ENCODE measurements around the gene KIF2B. TPM values are rescaled to one million over a fixed set of nuclear protein-coding genes. Genes with fewer than 3 reads are reported as not detected.

KIF2B gene
- total and polyA plus RNA-seq, 2 donors (not counting 1 experiment from before 2014, with no cell fraction given), result not detected

GRCh38 chr17:53792997-53793396 is 29.7 kb upstream of the KIF2B start:
- ATAC-seq (ENCODE audit: low read depth) (no peak), DNase-seq (no peak)
- no peaks in the 10 kb centered on the region for H3K27me3 Mint-ChIP-seq
- 85% methylated on average over 5 of the region's 5 CpGs for WGBS (ENCODE audit: insufficient coverage)
- H3K4me3 Mint-ChIP-seq, result no peak overlapping the region
- no peak overlapping the region for H3K27ac ChIP-seq (ENCODE audit: low read length in 2 of 2)
- H3K9me3 ChIP-seq (ENCODE audit: control extremely low read depth in 1 of 3, control insufficient read depth in 2 of 3, insufficient read depth in 1 of 3, low read length in 2 of 3), result peaks cover 0 to 19% (median 0%) of the 10 kb centered on the region in 3 donors
- no peak overlapping the region for H3K4me3 ChIP-seq (ENCODE audit: control extremely low read depth in 1 of 5, extremely low read depth in 1 of 5, insufficient read depth in 1 of 5, low read depth in 2 of 5, low read length in 4 of 5)
- H3K9me3 Mint-ChIP-seq (ENCODE audit: insufficient read depth), result no peaks in the 10 kb centered on the region
- no peaks in the 10 kb centered on the region for H3K36me3 ChIP-seq (replicated peaks in 1 of 2; ENCODE audit: control extremely low read depth in 1 of 2, control insufficient read depth in 1 of 2, extremely low read depth in 1 of 2, insufficient read depth in 2 of 2, low read length in 1 of 2)
- H3K27ac Mint-ChIP-seq, result no peak overlapping the region
- ChIA-PET POLR2A (no interaction called here), CTCF (no interaction called here)
- H3K27me3 ChIP-seq (replicated peaks in 1 of 4; ENCODE audit: control extremely low read depth in 1 of 4, control insufficient read depth in 3 of 4, insufficient read depth in 4 of 4, low read length in 3 of 4), result no peaks in the 10 kb centered on the region
- no peak overlapping the region for H2AFZ ChIP-seq (ENCODE audit: insufficient read depth, low read depth, low read length, poor library complexity, severe bottlenecking)
- TF ChIP-seq CTCF (IDR thresholded peaks at IDR 0.05) (no peak), EZH2 (IDR thresholded peaks at IDR 0.05; ENCODE audit: borderline replicate concordance, insufficient read depth, low read depth, low read length, poor library complexity, severe bottlenecking) (no peak)
- H3K79me2 ChIP-seq (ENCODE audit: control insufficient read depth, insufficient read depth, low read length), result no peaks in the 10 kb centered on the region
- H3K4me2 ChIP-seq (replicated peaks; ENCODE audit: low read depth, low read length, poor library complexity, severe bottlenecking), result no peak overlapping the region
- no peak overlapping the region for H3K9ac ChIP-seq (ENCODE audit: low read length)
- no peaks in the 10 kb centered on the region for H3K4me1 ChIP-seq (ENCODE audit: control insufficient read depth in 2 of 2, insufficient read depth in 2 of 2, low read length in 2 of 2)
- intact Hi-C loops (cut with micrococcal nuclease), result no loop called here
- H4K20me1 ChIP-seq (ENCODE audit: control insufficient read depth, insufficient read depth, low read length, poor library complexity, severe bottlenecking), result no peaks in the 10 kb centered on the region
- H3K4me1 Mint-ChIP-seq, result no peaks in the 10 kb centered on the region

DNA sequence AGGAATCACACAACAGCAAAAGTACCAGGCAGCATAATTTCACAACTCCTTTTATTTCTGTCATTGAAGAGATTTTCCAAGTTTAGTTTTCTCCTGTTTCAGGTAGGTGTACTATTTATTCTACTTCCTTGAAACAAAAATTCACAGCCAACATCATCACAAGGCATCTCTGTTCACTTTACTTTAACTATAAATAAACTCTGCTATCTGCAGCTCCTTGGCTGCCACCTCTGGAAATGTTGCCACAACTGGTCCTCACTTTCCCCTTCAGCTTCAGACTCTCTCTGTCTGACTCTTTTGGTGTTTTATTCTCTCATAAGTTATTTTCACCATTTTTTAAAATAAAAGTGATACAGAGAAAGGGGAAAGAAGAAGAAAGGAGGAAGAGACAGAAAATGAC is 27.9 kb upstream of the KIF2B start:
- TF ChIP-seq EZH2 (IDR thresholded peaks at IDR 0.05; ENCODE audit: borderline replicate concordance, insufficient read depth, low read depth, low read length, poor library complexity, severe bottlenecking) (no peak), CTCF (IDR thresholded peaks at IDR 0.05) (no peak)
- H3K36me3 ChIP-seq (replicated peaks in 1 of 2; ENCODE audit: control extremely low read depth in 1 of 2, control insufficient read depth in 1 of 2, extremely low read depth in 1 of 2, insufficient read depth in 2 of 2, low read length in 1 of 2), result no peaks in the 10 kb centered on the region
- H3K9me3 ChIP-seq (ENCODE audit: control extremely low read depth in 1 of 3, control insufficient read depth in 2 of 3, insufficient read depth in 1 of 3, low read length in 2 of 3), result peaks cover 0 to 19% (median 0%) of the 10 kb centered on the region in 3 donors
- H3K9ac ChIP-seq (ENCODE audit: low read length), result no peak overlapping the region
- no peaks in the 10 kb centered on the region for H3K4me1 ChIP-seq (ENCODE audit: control insufficient read depth in 2 of 2, insufficient read depth in 2 of 2, low read length in 2 of 2)
- no peaks in the 10 kb centered on the region for H3K79me2 ChIP-seq (ENCODE audit: control insufficient read depth, insufficient read depth, low read length)
- no peak for ATAC-seq (ENCODE audit: low read depth)
- no peaks in the 10 kb centered on the region for H4K20me1 ChIP-seq (ENCODE audit: control insufficient read depth, insufficient read depth, low read length, poor library complexity, severe bottlenecking)
- H2AFZ ChIP-seq (ENCODE audit: insufficient read depth, low read depth, low read length, poor library complexity, severe bottlenecking), result no peak overlapping the region
- no peaks in the 10 kb centered on the region for H3K27me3 ChIP-seq (replicated peaks in 1 of 4; ENCODE audit: control extremely low read depth in 1 of 4, control insufficient read depth in 3 of 4, insufficient read depth in 4 of 4, low read length in 3 of 4)
- no peak overlapping the region for H3K27ac ChIP-seq (ENCODE audit: low read length in 2 of 2)
- no peak overlapping the region for H3K4me3 Mint-ChIP-seq
- no peak for DNase-seq
- no peak overlapping the region for H3K4me2 ChIP-seq (replicated peaks; ENCODE audit: low read depth, low read length, poor library complexity, severe bottlenecking)
- no peak overlapping the region for H3K27ac Mint-ChIP-seq
- no peak overlapping the region for H3K4me3 ChIP-seq (ENCODE audit: control extremely low read depth in 1 of 5, extremely low read depth in 1 of 5, insufficient read depth in 1 of 5, low read depth in 2 of 5, low read length in 4 of 5)
- H3K27me3 Mint-ChIP-seq, result no peaks in the 10 kb centered on the region
- no peaks in the 10 kb centered on the region for H3K9me3 Mint-ChIP-seq (ENCODE audit: insufficient read depth)
- no peaks in the 10 kb centered on the region for H3K4me1 Mint-ChIP-seq
- ChIA-PET CTCF (no interaction called here), POLR2A (no interaction called here)
- intact Hi-C loops (cut with micrococcal nuclease), result no loop called here

All from B cell (primary cell).